ENCODE results near the gene TMEM260.

TMEM260 gene

DNA sequence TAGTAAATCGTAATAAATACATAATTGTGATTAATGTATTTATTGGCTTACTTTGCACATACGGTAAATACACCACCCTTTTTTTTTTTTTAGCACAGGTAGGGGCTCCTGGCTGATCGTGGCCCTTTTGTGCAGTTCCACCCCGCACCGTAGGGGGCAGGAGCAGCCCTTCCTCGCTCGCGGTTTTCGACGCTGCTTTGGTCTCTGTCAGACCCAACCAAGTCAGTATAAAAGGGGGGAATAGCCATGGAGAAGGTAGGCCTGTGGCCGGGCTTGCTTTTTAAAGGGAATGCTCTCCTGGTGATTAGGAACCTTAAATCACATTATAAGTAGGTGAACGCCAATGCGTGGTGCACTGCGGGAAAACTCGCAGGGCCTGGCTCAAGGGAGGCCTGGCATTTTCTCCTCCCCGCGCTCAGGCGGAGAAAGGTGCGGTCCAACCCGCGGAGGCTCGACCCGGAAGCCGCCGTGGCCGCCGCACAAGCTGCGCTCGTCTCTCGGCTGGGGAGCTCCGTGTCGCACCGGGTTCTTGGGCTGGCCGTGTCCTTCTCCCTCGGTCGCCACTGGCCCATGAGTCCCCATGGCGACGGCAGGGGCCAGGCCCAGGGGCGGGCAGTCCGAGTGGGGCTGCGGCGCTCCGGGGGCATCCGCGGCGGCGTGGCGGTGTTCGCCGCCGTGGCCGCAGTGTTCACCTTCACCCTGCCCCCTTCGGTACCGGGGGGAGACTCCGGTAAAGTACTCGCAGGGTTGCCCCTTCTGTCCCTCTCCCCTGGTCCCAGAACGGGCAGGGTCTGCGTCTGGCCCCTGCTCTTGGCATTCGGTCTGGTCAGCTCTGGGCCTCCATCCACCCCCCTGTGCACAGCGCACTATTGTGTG lies at the start of gene TMEM260:
Gene TMEM260, plus strand, starts transcription at position 454 of the 876 bp plus-strand sequence. Its CDS starts 117 bp downstream, at position 571.
- peak; percentile 71 for DNase-seq

DNA sequence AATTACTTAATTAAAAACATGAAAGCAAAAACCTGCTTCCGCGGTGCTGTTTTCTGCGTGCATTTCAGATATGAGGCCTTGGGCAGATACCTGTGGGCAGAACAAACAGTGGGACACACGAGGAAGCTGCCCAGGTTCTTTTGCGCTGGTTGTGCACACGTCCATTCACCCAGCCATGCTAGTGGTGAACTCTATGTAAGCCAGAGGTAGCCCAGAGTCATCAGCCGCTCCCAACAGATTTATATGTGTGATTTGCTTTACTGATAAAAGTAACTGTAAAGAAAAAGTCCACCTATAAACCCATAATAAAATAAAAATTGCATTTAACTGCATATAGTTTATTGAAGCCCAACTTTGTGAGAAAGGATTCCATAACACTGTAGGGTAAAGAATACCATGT lies 47.1 kb upstream of the TMEM260 start:
- no peak for DNase-seq

DNA sequence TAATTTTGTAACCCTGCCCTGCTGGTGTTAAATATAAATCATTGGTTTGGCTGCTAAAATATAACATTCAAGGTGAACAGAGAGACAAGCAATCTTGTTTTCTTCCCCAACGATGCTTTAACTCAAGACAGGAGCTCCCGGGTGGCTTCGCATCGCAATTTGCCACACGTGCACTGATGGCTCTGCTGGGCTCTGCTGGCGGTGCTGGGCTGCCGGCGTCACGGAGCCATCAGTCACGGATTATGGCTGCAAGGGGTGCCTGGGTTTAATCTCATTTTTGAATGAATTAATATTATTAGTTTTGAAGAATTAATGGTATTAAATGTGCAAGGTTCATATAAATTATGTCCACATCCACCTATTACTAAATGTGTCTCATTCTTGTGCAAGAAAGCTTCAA lies 44.9 kb upstream of the TMEM260 start:
- no peak for DNase-seq

DNA sequence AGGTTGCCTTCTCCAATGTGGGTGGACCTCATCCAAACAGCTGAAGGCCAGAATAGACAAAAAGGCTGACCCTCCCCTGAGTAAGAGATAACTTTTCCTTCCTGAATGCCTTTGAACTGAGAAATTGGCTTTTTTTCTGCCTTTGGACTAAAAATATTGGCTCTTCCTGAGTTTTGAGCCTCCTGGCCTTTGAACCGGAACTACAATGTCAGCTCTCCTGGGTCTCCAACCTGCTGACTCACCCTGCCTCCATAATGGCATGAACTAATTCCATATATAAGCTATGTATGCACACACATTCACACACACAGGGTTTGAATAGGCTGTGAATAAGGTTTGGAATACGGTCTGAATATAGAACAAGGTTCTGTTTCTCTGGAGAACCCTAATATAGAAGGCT lies 39.7 kb upstream of the TMEM260 start:
- DNase-seq: no peak

DNA sequence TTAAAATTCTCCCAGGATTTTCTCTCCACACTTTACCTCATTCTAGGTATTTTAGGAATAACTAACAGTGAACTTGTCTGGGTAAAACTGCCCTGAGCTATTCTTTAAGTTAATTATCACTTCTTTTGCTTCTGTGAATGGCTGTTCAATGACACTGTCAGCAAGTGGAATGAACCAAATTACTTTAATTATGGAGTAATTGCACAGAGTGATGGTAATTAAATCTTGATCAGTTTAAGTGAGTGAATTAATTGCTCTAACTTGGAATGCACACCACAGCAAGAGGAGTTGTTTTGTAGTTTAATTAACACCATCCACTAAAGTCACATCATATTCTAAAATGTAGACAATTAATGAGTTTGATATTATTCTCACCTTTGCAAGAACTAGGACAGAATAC lies 36.2 kb upstream of the TMEM260 start:
- no peak for DNase-seq

DNA sequence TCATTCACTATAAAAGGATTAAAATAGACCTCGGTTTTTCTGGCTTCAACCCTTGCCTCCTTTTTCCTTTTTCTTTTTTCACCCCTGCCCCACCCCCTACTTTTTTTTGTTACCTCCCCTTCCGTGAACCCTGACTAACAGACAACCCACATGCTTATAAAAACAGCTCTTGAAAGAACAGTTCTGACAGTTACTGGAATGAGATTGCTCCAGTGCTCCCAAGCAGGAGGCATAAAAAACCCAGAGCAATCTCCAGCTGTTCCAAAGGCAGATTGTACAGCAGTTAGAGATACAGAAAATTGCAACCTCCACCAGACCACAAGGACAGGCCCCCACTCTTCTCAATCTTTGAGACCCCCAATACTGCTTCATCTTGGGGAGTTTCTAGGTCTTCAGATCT lies 29.9 kb upstream of the TMEM260 start:
- no peak for DNase-seq

DNA sequence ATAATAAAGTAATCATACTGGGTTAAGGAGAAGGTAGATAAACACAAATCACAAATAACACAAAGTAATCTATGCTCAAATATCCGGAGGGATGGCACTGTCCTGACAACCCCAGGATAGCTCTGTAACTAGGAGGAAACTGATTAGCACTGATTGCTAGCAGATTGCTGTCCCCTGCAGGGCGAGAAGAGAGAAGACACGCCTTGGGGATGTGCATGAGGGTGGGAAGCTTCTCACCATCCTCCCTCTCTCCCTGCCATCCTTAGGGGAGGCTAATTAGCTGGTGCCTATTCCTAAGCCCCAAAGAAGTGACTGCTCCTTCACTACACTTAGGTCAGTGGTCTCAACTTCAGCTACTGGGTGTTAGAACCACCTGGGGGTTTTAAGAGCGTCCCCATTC lies 27.0 kb upstream of the TMEM260 start:
- no peak for DNase-seq

DNA sequence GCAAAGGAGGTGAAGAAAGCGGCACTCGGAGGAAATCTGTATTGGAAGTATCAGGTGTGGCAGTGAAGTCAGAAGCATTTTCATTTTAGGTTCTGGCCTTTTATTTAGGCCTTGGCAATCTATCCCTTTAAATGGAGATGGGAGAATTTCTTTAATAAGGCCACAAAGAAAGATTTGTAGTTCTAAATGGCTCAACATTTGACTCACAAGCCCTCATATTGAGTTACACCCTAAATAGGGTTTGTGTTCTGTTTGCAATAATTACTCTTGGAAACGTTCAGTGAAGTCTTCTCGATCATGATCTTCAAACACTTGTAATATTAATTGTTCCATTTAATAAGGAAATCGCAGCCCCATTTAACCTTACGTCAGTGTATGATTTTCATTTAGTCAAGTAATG lies 25.3 kb upstream of the TMEM260 start:
- DNase-seq: no peak

DNA sequence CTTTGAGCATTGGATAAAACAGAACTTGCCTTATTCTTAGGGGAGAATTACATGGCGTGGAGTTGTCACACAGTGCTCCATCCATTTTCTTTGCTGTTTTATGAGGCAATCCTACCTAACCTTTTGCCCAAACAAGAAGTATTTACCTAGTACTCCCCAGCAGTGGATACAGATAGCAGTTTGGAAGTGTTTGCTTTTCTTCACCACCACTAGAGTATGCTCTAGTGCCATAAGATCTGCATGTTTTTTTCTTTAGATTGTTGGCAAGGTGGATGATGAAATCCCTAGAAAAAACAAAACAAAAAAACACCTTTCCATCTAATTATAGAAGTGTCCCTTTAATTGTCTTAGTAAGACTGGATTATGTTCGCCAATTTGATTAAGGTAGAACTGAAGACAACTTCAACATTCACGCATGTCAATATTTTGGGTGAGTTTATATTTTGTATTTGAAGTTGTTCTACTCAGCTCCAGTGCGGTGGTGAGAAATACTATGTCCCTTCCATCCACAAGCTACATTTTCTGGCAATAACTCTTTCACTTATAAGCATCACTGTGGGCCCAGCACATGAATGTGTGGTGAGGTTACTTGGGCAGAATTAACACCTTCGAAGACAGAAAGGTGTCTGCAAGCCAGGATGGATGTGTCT lies 23.6 kb upstream of the TMEM260 start:
- no peak for DNase-seq

DNA sequence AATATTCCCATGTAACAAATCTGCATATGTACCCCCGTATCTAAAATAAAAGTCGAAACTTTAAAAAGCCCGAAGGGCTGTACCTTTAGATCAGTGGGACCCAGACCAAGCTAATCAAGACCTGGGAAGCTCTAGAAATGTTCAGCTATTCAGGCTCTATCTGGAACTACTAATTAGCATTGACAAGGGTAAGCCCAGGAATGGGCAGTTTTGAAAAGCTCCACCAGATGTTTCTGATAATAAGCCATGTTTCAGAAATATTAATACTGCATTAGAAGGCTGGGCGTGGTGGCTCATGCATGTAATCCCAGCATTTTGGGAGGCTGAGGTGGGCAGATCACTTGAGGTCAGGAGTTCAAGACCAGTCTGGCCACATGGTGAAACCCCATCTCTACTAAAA lies 20.4 kb upstream of the TMEM260 start:
- no peak for DNase-seq

DNA sequence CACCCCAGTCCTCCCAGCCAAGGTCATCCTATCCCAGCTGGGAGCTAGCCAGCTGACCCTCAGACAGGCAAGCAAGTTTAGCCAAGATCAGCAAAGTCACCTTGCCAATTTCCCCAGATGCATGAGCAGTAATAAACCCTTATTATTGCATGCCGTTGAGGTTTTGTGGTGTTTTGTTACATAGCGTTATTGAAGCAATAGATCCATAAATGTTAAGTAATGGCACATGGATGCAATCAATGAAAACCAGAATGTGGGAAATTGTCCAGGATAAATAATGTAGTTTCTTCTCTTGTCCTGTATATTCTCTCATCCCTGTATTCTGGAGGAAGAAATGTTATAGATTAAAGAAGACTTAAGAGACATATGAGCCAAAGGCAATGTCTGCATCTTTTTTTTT lies 18.0 kb upstream of the TMEM260 start:
- DNase-seq: no peak

DNA sequence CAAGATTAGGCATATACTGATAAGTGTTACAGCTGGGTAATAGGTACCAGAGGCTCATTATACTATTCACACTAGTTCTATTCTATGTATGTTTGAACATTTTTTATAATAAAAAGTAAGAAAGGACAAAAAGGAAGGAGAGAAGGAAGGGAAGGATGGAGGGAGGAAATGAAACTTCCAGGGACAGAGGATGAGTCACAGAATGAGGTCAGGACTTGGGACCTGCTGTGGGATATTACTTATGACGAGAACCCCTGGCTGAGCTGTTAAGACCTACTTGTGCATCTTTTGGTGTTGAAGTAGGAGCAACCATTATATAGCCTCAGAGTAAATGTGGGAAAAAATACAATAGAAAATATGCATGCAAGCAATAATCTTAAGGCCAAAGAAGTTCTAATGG lies 16.7 kb upstream of the TMEM260 start:
- no peak for DNase-seq

DNA sequence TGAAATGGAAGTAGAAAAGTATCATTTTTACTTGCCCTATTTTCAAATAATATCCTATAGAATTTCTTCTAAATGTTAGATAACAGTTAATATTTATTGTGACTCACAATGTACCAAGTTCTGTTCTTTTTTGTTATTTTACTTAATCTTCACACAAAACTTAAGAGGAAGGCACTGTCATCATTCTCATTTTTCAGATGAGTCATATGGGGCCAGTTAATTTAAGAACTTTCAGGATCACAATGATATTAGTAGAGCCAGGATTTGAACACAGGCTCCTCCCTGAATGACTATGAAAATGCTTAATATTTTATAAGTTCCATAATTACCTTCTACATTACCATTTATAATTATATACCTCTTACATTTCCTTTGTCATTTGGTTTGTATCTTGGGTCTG lies 10.4 kb upstream of the TMEM260 start:
- DNase-seq: no peak

DNA sequence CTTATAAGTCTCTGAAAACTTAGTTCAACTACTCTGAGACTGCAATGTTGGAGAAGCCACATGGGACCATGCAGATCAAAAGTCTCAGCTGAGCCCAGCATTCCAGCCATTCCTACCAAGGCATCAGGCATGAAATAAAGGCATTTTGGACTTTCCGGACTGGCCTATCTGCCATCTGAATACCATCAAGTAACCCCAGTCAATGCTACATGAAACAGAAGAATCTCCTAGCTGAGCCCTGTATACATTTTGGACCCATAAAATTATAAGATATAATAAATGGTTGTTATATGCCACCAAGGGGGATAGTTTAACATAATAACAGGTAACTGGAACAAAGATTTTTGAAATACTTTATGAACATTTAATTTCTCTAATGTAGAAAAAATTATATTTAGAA lies 9.3 kb upstream of the TMEM260 start:
- DNase-seq: no peak

DNA sequence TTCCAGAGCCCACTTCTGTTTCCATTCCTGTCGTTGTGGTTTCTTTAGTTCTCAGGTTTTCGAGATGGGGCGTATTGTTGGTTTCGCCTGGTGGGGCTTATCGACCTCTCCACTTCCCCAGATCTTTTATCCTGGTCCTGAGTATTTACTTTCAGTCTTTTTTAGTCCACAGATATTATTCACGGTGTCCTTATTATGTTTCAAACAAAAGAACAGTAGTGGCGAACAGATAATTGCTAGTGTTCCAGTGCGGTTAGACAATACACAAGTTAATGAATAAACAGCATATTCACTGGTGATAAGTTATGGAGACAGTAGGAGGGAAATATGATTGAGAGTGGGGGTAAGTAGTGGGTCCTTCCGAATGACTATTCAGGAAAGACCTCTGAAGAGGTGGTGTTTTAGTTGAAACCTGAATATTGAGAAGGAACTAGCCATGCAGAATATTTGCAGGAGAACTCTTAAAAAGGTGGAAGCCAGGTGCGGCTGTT lies 668 bp downstream of the TMEM260 start:
- no peak for DNase-seq

DNA sequence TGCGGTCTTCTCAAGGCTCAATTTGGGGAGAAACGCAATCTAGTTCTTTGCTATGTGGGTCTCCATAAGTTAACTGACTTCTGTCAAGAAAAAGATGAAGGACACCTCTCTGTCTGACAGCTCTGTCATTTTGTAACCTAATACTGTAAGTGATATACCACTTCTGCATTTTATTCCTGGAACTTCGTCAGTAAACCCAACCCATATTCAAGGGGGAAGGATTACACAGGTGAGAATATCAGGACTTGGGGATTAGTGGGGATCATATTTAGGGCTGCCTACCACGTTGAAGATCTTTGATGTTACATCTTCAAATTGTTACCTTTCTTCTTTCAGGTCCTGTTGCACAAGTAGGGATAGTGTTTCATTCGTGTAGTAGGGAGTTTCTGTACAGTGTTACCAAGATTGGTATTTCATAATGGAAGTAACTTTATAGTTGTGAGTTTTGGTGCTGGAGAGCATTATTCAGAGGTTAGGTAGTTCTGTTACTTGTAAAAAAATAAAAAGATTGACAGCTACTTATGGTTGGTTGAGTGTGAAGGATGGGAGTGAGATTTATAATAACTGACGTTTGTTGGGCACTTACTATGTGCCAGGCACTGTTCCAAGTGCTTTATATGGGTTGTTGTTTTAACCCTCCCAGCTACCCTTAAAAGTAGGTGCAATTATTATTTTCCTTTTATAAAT lies 1.6 kb downstream of the TMEM260 start:
- DNase-seq: no peak

DNA sequence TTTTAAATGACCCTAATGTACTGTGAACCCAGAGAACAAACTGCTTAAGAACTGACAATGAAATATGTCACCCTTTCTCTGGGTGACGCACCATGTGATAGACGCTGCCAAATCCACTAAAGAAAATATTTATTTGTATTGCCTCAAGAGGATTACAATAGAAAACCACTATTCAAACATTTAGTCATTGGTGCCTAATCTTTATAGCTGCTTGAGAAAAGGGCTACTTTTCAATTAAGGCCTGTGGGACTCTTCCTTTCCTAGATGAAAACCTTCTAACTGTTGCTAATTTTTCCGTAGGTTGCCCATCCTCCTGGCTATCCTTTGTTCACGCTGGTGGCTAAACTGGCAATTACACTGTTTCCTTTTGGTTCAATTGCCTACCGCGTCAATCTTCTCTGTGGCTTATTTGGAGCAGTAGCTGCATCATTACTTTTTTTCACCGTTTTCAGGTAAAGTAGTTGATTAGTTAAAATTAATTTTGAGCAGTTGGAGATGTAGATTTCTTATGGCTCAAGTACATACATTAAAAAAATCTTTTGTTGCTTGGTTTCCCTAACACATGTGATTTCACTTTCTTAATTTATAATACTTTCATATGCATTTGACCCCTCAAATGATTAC lies 6.0 kb downstream of the TMEM260 start:
- DNase-seq: no peak

DNA sequence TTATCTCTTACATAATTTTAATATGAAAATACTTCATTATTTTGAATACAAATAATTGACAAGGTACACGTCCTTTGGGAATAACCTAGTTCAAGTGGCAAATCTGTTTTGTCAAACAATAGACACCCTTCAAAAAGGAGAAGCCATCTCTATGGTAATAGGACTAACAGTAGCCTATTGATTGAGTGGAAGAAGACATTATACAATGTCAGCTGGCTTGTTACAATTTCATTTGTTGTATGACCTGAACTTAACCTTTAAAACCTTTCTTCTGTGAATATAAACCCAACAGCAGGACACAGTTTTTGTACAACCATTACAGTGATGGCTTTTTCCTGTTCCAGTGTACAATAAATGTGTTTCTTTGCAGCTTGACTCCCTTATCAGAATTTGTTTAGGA lies 8.1 kb downstream of the TMEM260 start:
- DNase-seq: no peak

DNA sequence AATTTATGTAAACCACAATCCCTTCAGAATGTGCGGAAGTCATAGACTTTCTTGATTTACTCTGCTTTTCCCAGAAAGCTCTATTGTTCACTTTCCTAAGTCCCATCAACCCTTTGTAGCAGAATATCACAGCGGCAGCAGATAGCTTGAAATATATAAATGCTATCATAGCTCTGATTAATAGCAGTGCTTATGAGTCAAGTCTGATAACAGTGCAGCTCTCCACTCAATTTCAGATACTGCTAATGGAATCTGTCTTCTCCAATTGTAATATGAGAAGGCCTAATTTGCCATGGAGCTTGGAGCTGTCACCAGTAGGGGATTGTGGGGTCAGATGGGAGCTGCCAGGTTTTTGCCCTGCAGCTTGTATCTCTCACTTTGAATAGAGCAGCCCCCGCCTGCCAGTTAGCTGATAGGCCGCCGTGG lies 10.9 kb downstream of the TMEM260 start:
- DNase-seq: no peak

DNA sequence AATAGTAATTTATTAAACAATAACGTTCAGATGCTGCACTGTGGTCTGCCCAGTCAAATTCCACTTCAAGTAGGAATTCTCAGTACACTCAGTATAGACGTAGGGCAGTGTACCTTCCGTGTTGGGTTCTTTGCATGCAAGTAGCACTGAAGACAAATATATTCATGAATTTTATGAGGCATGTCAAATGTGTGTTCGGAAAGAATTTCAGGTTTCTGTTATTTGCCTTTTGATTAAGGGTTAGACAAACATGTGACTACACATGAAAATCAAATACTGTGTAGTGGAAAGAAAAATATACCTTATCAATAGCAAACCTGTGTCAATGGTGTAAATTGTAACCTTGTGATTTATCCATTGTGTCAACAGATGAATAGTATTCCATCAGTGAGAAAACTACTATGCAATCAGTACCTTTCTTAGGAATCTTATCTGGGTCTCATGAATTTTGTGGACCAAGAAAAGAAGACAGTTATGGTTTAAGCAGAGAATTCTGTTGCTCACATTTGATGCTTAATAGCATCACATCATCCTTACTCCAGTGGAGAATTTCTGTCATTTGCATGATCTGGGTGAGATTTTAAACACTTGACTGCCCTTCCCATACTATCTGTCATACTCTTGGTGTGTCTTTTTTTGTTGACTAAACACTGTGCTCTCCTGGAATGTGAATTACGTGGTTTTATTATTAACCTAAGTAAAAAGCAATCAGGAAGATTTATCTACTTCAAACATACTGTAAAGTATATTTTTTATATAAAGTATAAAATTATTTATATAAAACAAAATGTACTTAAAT lies 13.3 kb downstream of the TMEM260 start:
- DNase-seq: no peak

DNA sequence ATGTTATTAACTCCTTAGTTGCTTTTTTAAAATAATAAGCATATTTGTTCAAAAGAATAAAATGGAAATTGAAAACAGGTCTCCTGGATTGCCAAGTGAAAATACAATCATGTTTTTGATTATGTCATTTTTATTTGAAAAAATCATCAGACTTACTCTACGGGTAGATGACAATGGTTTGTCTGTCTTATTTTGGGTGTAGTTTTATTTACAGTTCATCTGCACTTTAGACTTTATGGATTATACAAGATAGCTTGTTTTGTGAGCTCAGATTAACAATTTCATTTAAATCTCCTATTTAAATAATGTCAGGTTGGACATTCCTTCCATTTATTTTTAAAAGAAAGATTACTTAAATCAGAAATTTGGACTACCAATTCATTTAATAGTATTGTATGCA lies 14.8 kb downstream of the TMEM260 start:
- no peak for DNase-seq

DNA sequence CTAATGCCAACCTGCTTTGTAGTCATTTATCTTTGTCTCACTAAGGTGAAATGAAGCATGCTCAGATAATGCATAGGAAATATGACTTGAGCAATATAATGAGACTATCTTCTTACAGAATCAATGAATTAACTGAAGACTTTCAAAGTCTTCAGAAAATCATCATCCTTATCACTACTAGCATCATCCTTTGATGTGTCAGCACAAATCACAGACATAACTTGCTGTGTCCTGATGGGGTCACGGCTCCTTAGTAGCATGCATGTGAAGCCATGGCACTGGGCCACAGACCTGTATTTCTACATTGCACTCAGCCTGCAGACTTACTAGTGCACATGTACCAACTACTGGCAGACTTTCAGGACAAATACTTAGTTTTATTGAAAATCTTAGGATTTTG lies 18.9 kb downstream of the TMEM260 start:
- DNase-seq: no peak
